CD4-positive, alpha-beta memory T cell (primary cell): ENCODE data around the gene TTC33. TPM values are rescaled to one million over a fixed set of nuclear protein-coding genes. Genes with fewer than 3 reads are reported as not detected.

ENCODE experiments used
- CTCF ChIA-PET: fragments of 350-600 bp; sonication (Branson Sonifier 250); formaldehyde crosslinking; loops from one replicate; lab custom pipeline; 2021; ENCODE audit warnings: inconsistent platforms; ENCODE audit not compliant: partially characterized antibody; lab: Charles Lee
- POLR2A ChIA-PET: fragments of 350-600 bp; sonication (Branson Sonifier 250); formaldehyde crosslinking; loops from one replicate; lab custom pipeline; 2021; ENCODE audit not compliant: partially characterized antibody; lab: Charles Lee
- DNase-seq, 5 donors: peaks; one replicate each; pipeline versions ENCODE4 v3.0.0 to v3.0.0-alpha.2; 2020 to 2022; ENCODE audit warnings: mixed read lengths in 1 of 5
- H3K27ac ChIP-seq: one replicate; pipeline ENCODE4 v1.7.0; 2013; ENCODE audit warnings: low read depth, low read length
- H3K27me3 ChIP-seq: 2 replicates; pipeline ENCODE4 v1.7.0; 2013; ENCODE audit warnings: mild to moderate bottlenecking, low read length, moderate library complexity; ENCODE audit not compliant: insufficient read depth
- H3K36me3 ChIP-seq: 2 replicates; pipeline ENCODE4 v1.7.0; 2013; ENCODE audit warnings: mild to moderate bottlenecking, low read length, moderate library complexity; ENCODE audit not compliant: insufficient read depth
- H3K4me1 ChIP-seq: 2 replicates; pipeline ENCODE4 v1.7.0; 2013; ENCODE audit warnings: mild to moderate bottlenecking, low read length, moderate library complexity; ENCODE audit not compliant: insufficient read depth
- H3K4me3 ChIP-seq, 2 donors: one replicate each; pipeline ENCODE4 v1.7.0; 2013; ENCODE audit warnings: low read length in 2 of 2, mild to moderate bottlenecking in 1 of 2
- H3K9me3 ChIP-seq, 2 donors: one replicate each; pipeline ENCODE4 v1.7.0; 2013; ENCODE audit warnings: low read length in 2 of 2, control low read depth in 1 of 2; ENCODE audit not compliant: control insufficient read depth in 1 of 2
- H3K27ac Mint-ChIP-seq, 7 donors: one replicate each; pipeline ENCODE4 v1.8.0; 2020 to 2021; ENCODE audit warnings: mixed read lengths in 7 of 7, mild to moderate bottlenecking in 6 of 7, inconsistent platforms in 3 of 7, moderate library complexity in 3 of 7
- H3K27me3 Mint-ChIP-seq, 2 donors: one replicate each; pipeline ENCODE4 v1.8.0; 2020 to 2021; ENCODE audit warnings: mixed read lengths in 2 of 2
- H3K36me3 Mint-ChIP-seq, 2 donors: one replicate each; pipeline ENCODE4 v1.8.0; 2020 to 2021; ENCODE audit warnings: mixed read lengths in 2 of 2, inconsistent platforms in 1 of 2, mild to moderate bottlenecking in 1 of 2
- H3K4me1 Mint-ChIP-seq, 4 donors: one replicate each; pipeline ENCODE4 v1.8.0; 2020 to 2021; ENCODE audit warnings: mixed read lengths in 4 of 4, mild to moderate bottlenecking in 1 of 4
- H3K4me3 Mint-ChIP-seq, 8 donors: one replicate each; pipeline ENCODE4 v1.8.0; 2020 to 2021; ENCODE audit warnings: mixed read lengths in 8 of 8, mild to moderate bottlenecking in 7 of 8, moderate library complexity in 6 of 8, inconsistent platforms in 3 of 8
- H3K9me3 Mint-ChIP-seq, 8 donors: one replicate each; pipeline ENCODE4 v1.8.0; 2020 to 2021; ENCODE audit warnings: mixed read lengths in 8 of 8, mild to moderate bottlenecking in 5 of 8, inconsistent platforms in 3 of 8, moderate library complexity in 1 of 8
- intact Hi-C: fragments of 100-400 bp; cut with micrococcal nuclease; formaldehyde crosslinking; loops from one replicate; pipeline ENCODE4 v1.15.1; 2023
- polyA plus RNA-seq, 2 donors: library from polyadenylated mRNA; unstranded; fragments of 300-500 nt; fragmentation: Illumina TruSeq; gene quantifications; one replicate each; pipeline ENCODE4 v1.2.3, GENCODE V29; 2021
- total RNA-seq, 2 experiments: library from RNA; stranded (reverse); gene quantifications; one replicate each; pipeline ENCODE4 v1.2.3, GENCODE V29; 2021

The TTC33 gene
- total and polyA plus RNA-seq, 4 experiments from 2014 or later, result 13.2 to 17.2 (median 15.7) TPM

DNA sequence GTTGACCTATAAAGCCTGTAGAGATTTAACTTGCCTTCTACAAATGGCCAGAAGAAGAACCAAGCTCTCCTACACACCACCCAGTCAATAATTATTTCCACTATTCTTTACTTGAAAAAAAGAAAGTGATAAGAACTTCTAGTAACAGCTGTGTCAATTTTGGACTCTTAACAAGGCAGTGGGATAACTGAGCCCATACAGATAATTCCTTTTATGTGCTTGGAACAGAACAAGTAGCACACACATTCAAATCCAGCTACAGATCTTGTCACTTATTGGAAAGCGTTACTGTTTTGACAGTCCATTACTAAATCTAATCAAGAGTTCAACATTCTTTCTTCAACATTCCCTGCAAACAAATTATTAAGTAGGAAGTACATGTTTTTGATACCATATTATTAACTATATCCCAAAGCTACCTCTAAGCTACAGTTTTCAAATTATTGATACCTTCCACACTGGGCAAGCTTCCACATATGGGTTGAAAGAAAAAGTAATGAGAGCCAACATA is 69.7 kb downstream of the TTC33 start:
- Histone ChIP-seq H3K27ac (peak overlapping the region; percentile 59), H3K9me3 (no peaks in the 10 kb centered on the region), H3K27me3 (no peaks in the 10 kb centered on the region), H3K4me3 (peak overlapping the region; percentile 12 to 32), H3K4me1 (peaks cover 66% of the 10 kb centered on the region), H3K36me3 (peaks cover 6% of the 10 kb centered on the region)
- Mint-ChIP-seq H3K36me3 (peaks cover 68 to 87% of the 10 kb centered on the region in 2 donors), H3K9me3 (peaks cover 0 to 4% (median 0%) of the 10 kb centered on the region in 8 donors), H3K4me1 (peaks cover 44 to 75% (median 59%) of the 10 kb centered on the region in 4 donors), H3K4me3 (peak overlapping the region; percentile 92 to 100 (median 99)), H3K27me3 (no peaks in the 10 kb centered on the region), H3K27ac (peak overlapping the region; percentile 88 to 98 (median 95))
- CTCF ChIA-PET, result interaction anchor here (0.7 to 8.0 kb wide), 29 partner anchors 9 to 1190 kb away, joined by 3 to 58 read pairs (median 4); no protein-coding TSS in a partner anchor
- no peak for DNase-seq
- intact Hi-C loops, result no loop called here
- POLR2A ChIA-PET, result interaction anchor here (0.8 to 9.5 kb wide), 16 partner anchors 9 to 725 kb away, joined by 3 to 194 read pairs (median 4); no protein-coding TSS in a partner anchor

DNA sequence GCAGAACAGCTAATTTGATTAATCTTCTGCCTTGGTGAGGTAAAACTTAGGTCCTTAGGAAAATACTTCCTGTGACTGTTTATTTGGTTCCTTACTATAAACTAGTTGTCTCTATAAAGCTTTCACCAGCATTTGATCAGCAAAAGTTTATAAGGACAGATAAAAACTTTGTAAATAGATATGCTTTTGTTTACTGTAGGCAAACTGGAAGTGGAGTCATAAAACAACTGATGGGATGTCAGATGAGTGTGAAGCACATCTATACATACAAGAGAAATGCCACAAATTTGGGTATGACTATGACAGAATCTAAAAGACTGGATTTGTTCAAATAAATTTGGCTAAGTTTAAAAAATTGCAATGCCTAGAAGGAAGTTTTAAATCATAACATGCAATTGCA is 70.6 kb downstream of the TTC33 start:
- Histone ChIP-seq H3K4me1 (peaks cover 57% of the 10 kb centered on the region), H3K36me3 (peaks cover 6% of the 10 kb centered on the region), H3K27ac (peak overlapping the region; percentile 59), H3K27me3 (no peaks in the 10 kb centered on the region), H3K4me3 (peak overlapping the region in 1 of 2 donors; percentile 32), H3K9me3 (no peaks in the 10 kb centered on the region)
- Mint-ChIP-seq H3K4me1 (peaks cover 38 to 74% (median 53%) of the 10 kb centered on the region in 4 donors), H3K36me3 (peaks cover 70 to 89% of the 10 kb centered on the region in 2 donors), H3K27me3 (no peaks in the 10 kb centered on the region), H3K4me3 (peak overlapping the region; percentile 92 to 100 (median 99)), H3K27ac (peak overlapping the region; percentile 37 to 98 (median 95)), H3K9me3 (peaks cover 0 to 7% (median 1%) of the 10 kb centered on the region in 8 donors)
- ChIA-PET CTCF (interaction anchor here (0.9 to 8.0 kb wide), 17 partner anchors 10 to 1107 kb away, joined by 3 to 58 read pairs (median 7); no protein-coding TSS in a partner anchor), POLR2A (interaction anchor here (1.0 to 9.5 kb wide), 13 partner anchors 9 to 298 kb away, joined by 3 to 194 read pairs (median 10); no protein-coding TSS in a partner anchor)
- intact Hi-C loops, result no loop called here
- no peak for DNase-seq

DNA sequence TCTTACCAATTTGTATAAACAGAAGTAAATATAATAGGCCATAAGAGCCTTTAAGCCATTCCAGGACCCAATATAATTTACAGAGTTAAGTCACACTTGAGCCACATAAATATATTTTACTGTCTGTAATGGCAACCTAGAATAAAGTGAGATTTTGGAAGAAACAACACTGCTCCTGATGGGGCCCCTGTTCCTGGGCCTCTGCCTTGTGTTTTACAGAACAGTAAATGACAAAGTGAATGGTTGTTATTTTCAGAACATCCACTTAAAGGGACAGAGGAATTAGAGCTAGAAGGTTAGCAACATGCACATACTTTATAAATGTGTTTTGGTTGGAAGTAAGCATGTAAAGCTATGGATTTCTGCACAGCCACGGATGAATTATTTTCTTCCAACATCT is 72.5 kb downstream of the TTC33 start:
- peaks cover 33 to 69% (median 45%) of the 10 kb centered on the region in 4 donors for H3K4me1 Mint-ChIP-seq
- H3K4me3 Mint-ChIP-seq, result peak overlapping the region; percentile 92 to 100 (median 99)
- ChIA-PET CTCF (interaction anchor here (0.8 to 8.0 kb wide), 13 partner anchors 10 to 735 kb away, joined by 3 to 58 read pairs (median 4); no protein-coding TSS in a partner anchor), POLR2A (interaction anchor here (0.6 to 9.5 kb wide), 16 partner anchors 13 to 734 kb away, joined by 3 to 194 read pairs (median 4); no protein-coding TSS in a partner anchor)
- H3K27ac Mint-ChIP-seq, result peak overlapping the region; percentile 95 to 98 (median 98)
- no peaks in the 10 kb centered on the region for H3K27me3 ChIP-seq
- no peak for DNase-seq
- peaks cover 46% of the 10 kb centered on the region for H3K4me1 ChIP-seq
- H3K9me3 ChIP-seq, result no peaks in the 10 kb centered on the region
- H3K27ac ChIP-seq, result peak overlapping the region; percentile 86
- H3K4me3 ChIP-seq, result peak overlapping the region; percentile 92 to 95
- intact Hi-C loops, result loop anchor here (2.0 to 5.0 kb wide), 2 partner anchors 76 to 299 kb away; no protein-coding TSS in a partner anchor
- peaks cover 6% of the 10 kb centered on the region for H3K36me3 ChIP-seq
- no peaks in the 10 kb centered on the region for H3K27me3 Mint-ChIP-seq
- H3K36me3 Mint-ChIP-seq, result peaks cover 59 to 77% of the 10 kb centered on the region in 2 donors
- H3K9me3 Mint-ChIP-seq, result peaks cover 0 to 9% (median 1%) of the 10 kb centered on the region in 8 donors

DNA sequence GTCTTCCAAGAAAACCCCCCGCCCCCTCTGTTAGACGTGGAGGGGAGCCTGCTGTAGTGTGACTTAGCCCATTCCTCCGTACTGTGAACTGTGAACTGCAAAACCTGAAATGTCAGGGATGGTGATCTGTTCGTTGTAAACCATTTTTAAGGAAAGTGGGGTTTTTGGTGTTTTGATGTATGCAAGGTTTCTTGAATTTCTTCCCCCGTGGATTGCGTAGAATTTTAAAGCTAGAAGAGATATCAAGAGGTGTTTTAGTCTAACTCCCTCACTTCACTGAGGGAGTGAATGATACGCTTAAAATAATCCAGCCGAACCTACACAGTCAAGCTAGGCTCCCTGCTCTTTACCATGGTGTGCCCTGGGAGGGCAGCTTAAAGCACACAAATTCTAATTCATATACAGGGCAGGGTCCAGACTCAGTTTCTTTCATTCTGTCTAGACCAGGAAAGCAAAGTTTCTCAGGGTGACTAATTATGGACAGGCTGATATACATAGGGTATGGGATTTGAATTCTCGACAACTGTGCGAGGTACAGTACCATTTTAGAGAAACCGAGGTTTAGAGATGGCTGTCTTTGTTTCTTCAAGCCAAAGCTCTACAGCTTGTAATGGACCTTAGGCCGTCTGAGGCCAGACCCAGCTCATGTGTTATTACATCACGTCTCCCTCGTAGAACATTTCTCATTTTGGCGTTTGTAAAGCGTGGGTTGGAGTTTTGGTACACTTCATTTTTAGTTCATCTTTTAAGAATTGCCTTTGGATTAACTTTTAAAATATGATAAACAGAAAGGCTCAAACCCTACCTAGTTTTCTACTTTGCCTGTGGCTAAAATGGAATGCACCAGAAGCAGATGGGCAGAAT is 73.4 kb downstream of the TTC33 start:
- peak overlapping the region; percentile 92 to 95 for H3K4me3 ChIP-seq

DNA sequence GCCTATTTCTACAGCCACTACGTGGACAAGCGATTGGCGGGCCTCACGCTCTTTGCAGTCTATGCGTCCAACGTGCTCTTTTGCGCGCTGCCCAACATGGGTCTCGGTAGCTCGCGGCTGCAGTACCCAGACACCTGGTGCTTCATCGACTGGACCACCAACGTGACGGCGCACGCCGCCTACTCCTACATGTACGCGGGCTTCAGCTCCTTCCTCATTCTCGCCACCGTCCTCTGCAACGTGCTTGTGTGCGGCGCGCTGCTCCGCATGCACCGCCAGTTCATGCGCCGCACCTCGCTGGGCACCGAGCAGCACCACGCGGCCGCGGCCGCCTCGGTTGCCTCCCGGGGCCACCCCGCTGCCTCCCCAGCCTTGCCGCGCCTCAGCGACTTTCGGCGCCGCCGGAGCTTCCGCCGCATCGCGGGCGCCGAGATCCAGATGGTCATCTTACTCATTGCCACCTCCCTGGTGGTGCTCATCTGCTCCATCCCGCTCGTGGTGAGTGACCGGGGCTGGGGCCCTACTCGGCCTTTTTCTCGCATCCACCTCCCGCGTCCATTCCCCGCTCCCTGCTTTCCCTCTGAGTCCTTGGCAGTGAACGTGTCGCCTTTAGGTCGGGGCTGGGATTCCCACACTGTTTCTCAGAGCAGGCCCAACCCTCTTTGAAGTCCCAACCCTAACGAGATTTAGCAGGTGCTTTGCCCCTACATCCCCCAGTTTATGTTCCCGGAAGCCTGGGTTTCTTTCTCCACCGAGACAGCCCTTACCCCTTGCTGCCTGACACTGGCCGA is 74.2 kb downstream of the TTC33 start:
- Histone ChIP-seq H3K4me1 (peaks cover 46% of the 10 kb centered on the region), H3K9me3 (no peaks in the 10 kb centered on the region), H3K27me3 (no peaks in the 10 kb centered on the region), H3K4me3 (peak overlapping the region; percentile 92 to 95), H3K36me3 (peaks cover 6% of the 10 kb centered on the region), H3K27ac (peak overlapping the region; percentile 86)
- CTCF ChIA-PET, result interaction anchor here (0.8 to 8.0 kb wide), 13 partner anchors 7 to 734 kb away, joined by 3 to 58 read pairs (median 5); no protein-coding TSS in a partner anchor
- no peaks in the 10 kb centered on the region for H3K27me3 Mint-ChIP-seq
- peak in 3 of 5 donors; percentile 41 to 61 (median 52) for DNase-seq
- POLR2A ChIA-PET, result interaction anchor here (0.6 to 9.5 kb wide), 24 partner anchors 9 to 298 kb away, joined by 3 to 194 read pairs (median 6); no protein-coding TSS in a partner anchor
- peaks cover 0 to 9% (median 1%) of the 10 kb centered on the region in 8 donors for H3K9me3 Mint-ChIP-seq
- peaks cover 31 to 69% (median 43%) of the 10 kb centered on the region in 4 donors for H3K4me1 Mint-ChIP-seq
- H3K36me3 Mint-ChIP-seq, result peaks cover 47 to 61% of the 10 kb centered on the region in 2 donors
- H3K4me3 Mint-ChIP-seq, result peak overlapping the region; percentile 92 to 100 (median 99)
- peak overlapping the region; percentile 97 to 99 (median 98) for H3K27ac Mint-ChIP-seq
- intact Hi-C loops, result loop anchor here (2.0 to 5.0 kb wide), 3 partner anchors 74 to 297 kb away; no protein-coding TSS in a partner anchor

More for the DNA sequence above, 73.4 kb downstream of the TTC33 start:
- peaks cover 6% of the 10 kb centered on the region for H3K36me3 ChIP-seq
- Mint-ChIP-seq H3K9me3 (peaks cover 0 to 9% (median 1%) of the 10 kb centered on the region in 8 donors), H3K4me3 (peak overlapping the region; percentile 92 to 100 (median 99)), H3K27ac (peak overlapping the region; percentile 95 to 98 (median 98)), H3K36me3 (peaks cover 50 to 68% of the 10 kb centered on the region in 2 donors), H3K4me1 (peaks cover 26 to 69% (median 42%) of the 10 kb centered on the region in 4 donors), H3K27me3 (no peaks in the 10 kb centered on the region)
- DNase-seq, result no peak
- H3K9me3 ChIP-seq, result no peaks in the 10 kb centered on the region
- no peaks in the 10 kb centered on the region for H3K27me3 ChIP-seq
- peak overlapping the region; percentile 86 for H3K27ac ChIP-seq
- POLR2A ChIA-PET, result interaction anchor here (1.1 to 9.5 kb wide), 13 partner anchors 10 to 315 kb away, joined by 3 to 194 read pairs (median 11); no protein-coding TSS in a partner anchor
- peaks cover 46% of the 10 kb centered on the region for H3K4me1 ChIP-seq
- intact Hi-C loops, result loop anchor here (2.0 to 5.0 kb wide), 2 partner anchors 75 to 298 kb away; no protein-coding TSS in a partner anchor
- CTCF ChIA-PET, result interaction anchor here (0.6 to 8.0 kb wide), 11 partner anchors 9 to 735 kb away, joined by 3 to 58 read pairs (median 3); no protein-coding TSS in a partner anchor
